Endothelial cell of umbilical vein (primary cell): ENCODE measurements around the gene CTLA4. TPM values are rescaled to one million over a fixed set of nuclear protein-coding genes. Genes with fewer than 3 reads are reported as not detected.

ENCODE experiments used
- BruUV-seq: library from RNA; stranded (reverse); fragments of 400-500 nt; replicated peaks from 2 replicates; lab custom pipeline; 2021; lab: Mats Ljungman, UMichigan
- CTCF ChIA-PET: fragments of 300-600, 350-600 bp; sonication (Branson Sonifier 250); formaldehyde crosslinking; loops from one replicate; lab custom pipeline; 2021; ENCODE audit warnings: antibody characterized with exemption, inconsistent platforms; lab: Charles Lee
- POLR2A ChIA-PET: fragments of 300-600, 350-600 bp; sonication (Branson Sonifier 250); formaldehyde crosslinking; loops from one replicate; lab custom pipeline; 2021; ENCODE audit warnings: antibody characterized with exemption, inconsistent platforms; lab: Charles Lee
- DNase-seq: peaks from one replicate; pipeline ENCODE4 v3.0.0-alpha.2; 2011; ENCODE audit warnings: low read depth, low spot score
- FAIRE-seq: peaks from 2 replicates; lab custom pipeline; 2011; peaks lifted over from hg19 to GRCh38; lab: Jason Lieb, UNC
- H2AFZ ChIP-seq: 2 replicates; pipeline ENCODE4 v1.6.0; 2012; ENCODE audit warnings: low read depth, low read length, control low read depth, inconsistent platforms
- H3K27ac ChIP-seq: 2 replicates; pipeline ENCODE4 v1.5.1; 2011; ENCODE audit warnings: low read depth, mild to moderate bottlenecking, control low read depth, low read length, moderate library complexity; ENCODE audit not compliant: insufficient read depth
- H3K27me3 ChIP-seq, 2 experiments: 2 replicates each; pipeline versions ENCODE4 v1.6.0 to v1.6.1; 2011; ENCODE audit warnings: low read length in 2 of 2, mixed read lengths in 1 of 2; ENCODE audit not compliant: control insufficient read depth in 2 of 2, insufficient read depth in 2 of 2
- H3K36me3 ChIP-seq, 2 experiments: 2 replicates in 1 of 2; 3 replicates in 1 of 2; pipeline ENCODE4 v1.5.1; 2011; ENCODE audit warnings: low read length in 2 of 2, mild to moderate bottlenecking in 1 of 2, moderate library complexity in 1 of 2; ENCODE audit not compliant: control insufficient read depth in 2 of 2, insufficient read depth in 2 of 2; ENCODE audit errors: extremely low read depth in 1 of 2
- H3K4me1 ChIP-seq: 3 replicates; pipeline ENCODE4 v1.5.1; 2011; ENCODE audit warnings: mild to moderate bottlenecking, low read length; ENCODE audit not compliant: control insufficient read depth, insufficient read depth; ENCODE audit errors: extremely low read depth
- H3K4me2 ChIP-seq: 2 replicates; pipeline ENCODE4 v1.6.1; 2011; ENCODE audit warnings: low read length, control low read depth, mixed read lengths; ENCODE audit not compliant: insufficient read depth
- H3K4me3 ChIP-seq, 3 experiments: fragments of 200-600 bp in 1 of 3; sonication (generic), shearing (Covaris generic) in 1 of 3; replicated peaks in 1 of 3; 2 replicates each; pipeline ENCODE4 v1.5.1; 2011 to 2016; ENCODE audit warnings: control low read depth in 3 of 3, low read length in 3 of 3, mild to moderate bottlenecking in 2 of 3, inconsistent platforms in 1 of 3, low read depth in 1 of 3, moderate library complexity in 1 of 3; ENCODE audit not compliant: insufficient read depth in 1 of 3
- H3K79me2 ChIP-seq: 2 replicates; pipeline ENCODE4 v1.6.0; 2012; ENCODE audit warnings: low read length, inconsistent platforms; ENCODE audit not compliant: control insufficient read depth, insufficient read depth
- H3K9ac ChIP-seq: replicated peaks from 2 replicates; pipeline ENCODE3; 2011; ENCODE audit warnings: low read length, control low read depth; ENCODE audit not compliant: insufficient read depth; ENCODE audit errors: extremely low read depth
- H3K9me1 ChIP-seq: replicated peaks from 3 replicates; pipeline ENCODE4 v1.6.0; 2011; ENCODE audit warnings: mild to moderate bottlenecking, low read length; ENCODE audit not compliant: control insufficient read depth, insufficient read depth; ENCODE audit errors: extremely low read depth
- H3K9me3 ChIP-seq: replicated peaks from 2 replicates; pipeline ENCODE4 v1.5.1; 2012; ENCODE audit warnings: low read length, inconsistent platforms; ENCODE audit not compliant: control insufficient read depth, insufficient read depth
- H4K20me1 ChIP-seq: replicated peaks from 2 replicates; pipeline ENCODE3; 2011; ENCODE audit warnings: mild to moderate bottlenecking, low read length; ENCODE audit not compliant: control insufficient read depth, insufficient read depth; ENCODE audit errors: extremely low read depth
- CTCF ChIP-seq, 2 donors: IDR thresholded peaks; 1 replicate in 1 of 2; 2 replicates in 1 of 2; pipeline ENCODE4 v1.5.1; 2011; ENCODE audit warnings: low read length in 2 of 2, mild to moderate bottlenecking in 2 of 2, moderate library complexity in 2 of 2, control low read depth in 1 of 2, inconsistent platforms in 1 of 2, low read depth in 1 of 2; ENCODE audit not compliant: insufficient read depth in 1 of 2; ENCODE audit errors: extremely low read depth in 1 of 2
- EZH2 ChIP-seq: IDR thresholded peaks from 2 replicates; pipeline ENCODE4 v1.6.1; 2012; ENCODE audit warnings: borderline replicate concordance, low read depth, mild to moderate bottlenecking, moderate library complexity, low read length, inconsistent platforms; ENCODE audit not compliant: severe bottlenecking
- FOS ChIP-seq: IDR thresholded peaks from 2 replicates; pipeline ENCODE4 v1.6.1; 2011; ENCODE audit warnings: mild to moderate bottlenecking, low read length, moderate library complexity, borderline replicate concordance; ENCODE audit not compliant: insufficient read depth
- GATA2 ChIP-seq: IDR thresholded peaks from 2 replicates; pipeline ENCODE4 v1.7.0; 2011; ENCODE audit warnings: low read depth, mild to moderate bottlenecking, moderate library complexity, mixed read lengths, low read length; ENCODE audit not compliant: insufficient read length, insufficient read depth
- JUN ChIP-seq: IDR thresholded peaks from 2 replicates; pipeline ENCODE4 v1.6.1; 2011; ENCODE audit warnings: borderline replicate concordance, low read depth; ENCODE audit not compliant: insufficient read length, insufficient read depth
- MYC ChIP-seq: IDR thresholded peaks from one replicate; pipeline ENCODE4 v1.6.1; 2011; ENCODE audit warnings: mild to moderate bottlenecking, low read depth, low read length
- POLR2A ChIP-seq: IDR thresholded peaks from 2 replicates; pipeline ENCODE4 v1.6.1; 2012; ENCODE audit warnings: low read depth, mild to moderate bottlenecking, control low read depth, low read length
- POLR2AphosphoS5 ChIP-seq: IDR thresholded peaks from 2 replicates; pipeline ENCODE4 v1.6.1; 2012; ENCODE audit warnings: low read depth, mild to moderate bottlenecking, control low read depth, low read length, moderate library complexity; ENCODE audit not compliant: insufficient read depth
- dilution Hi-C: fragments of 300-500 bp; cut with MboI; formaldehyde crosslinking; loops from one replicate; pipeline ENCODE4 v1.15.0; 2019; ENCODE audit warnings: low sequenced_read_pairs; ENCODE audit not compliant: extremely low pct_ligation_motif_present
- intact Hi-C: fragments of 100-400 bp; cut with micrococcal nuclease; formaldehyde crosslinking; loops from one replicate; pipeline ENCODE4 v1.10.0; 2022
- polyA plus RNA-seq, 4 experiments: library from polyadenylated mRNA; depleted of rRNA in 3 of 4; stranded (reverse) in 3 of 4; unstranded in 1 of 4; fragments of >200 nt; gene quantifications; 2 replicates each; pipeline versions ENCODE4 v1.2.1 to v1.2.3, GENCODE V29; 2011 to 2012; ENCODE audit warnings: missing spikeins in 1 of 4
- total RNA-seq: library from RNA; stranded (reverse); gene quantifications from 2 replicates; pipeline ENCODE4 v1.2.3, GENCODE V29; 2021
- TF ChIP-seq, protein P1 (sequence below): IDR thresholded peaks from 2 replicates; pipeline ENCODE4 v1.6.1; 2011; ENCODE audit not compliant: insufficient read depth, insufficient read length

Gene CTLA4
- total and polyA plus RNA-seq, 2 donors (not counting 3 experiments of a cell fraction or from before 2014, with no cell fraction given): not detected

- no peak for DNase-seq
- ChIA-PET CTCF (interaction anchor here (0.5 to 2.2 kb wide), 4 partner anchors 8 to 904 kb away, joined by 3 to 5 read pairs (median 3); no protein-coding TSS in a partner anchor), POLR2A (no interaction called here)
- no peak for TF ChIP-seq EZH2
- no peak for TF ChIP-seq POLR2AphosphoS5
- no peak for TF ChIP-seq CTCF (IDR thresholded peaks at IDR 0.05; ENCODE audit: extremely low read depth in 1 of 2, insufficient read depth in 1 of 2, low read depth in 1 of 2, low read length in 2 of 2)
- no peak for TF ChIP-seq FOS
- TF ChIP-seq MYC: no peak
- no peak for TF ChIP-seq POLR2A
- TF ChIP-seq JUN: no peak
- TF ChIP-seq, protein P1, sequence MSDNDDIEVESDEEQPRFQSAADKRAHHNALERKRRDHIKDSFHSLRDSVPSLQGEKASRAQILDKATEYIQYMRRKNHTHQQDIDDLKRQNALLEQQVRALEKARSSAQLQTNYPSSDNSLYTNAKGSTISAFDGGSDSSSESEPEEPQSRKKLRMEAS: no peak
- no peak for TF ChIP-seq GATA2
- no peak for FAIRE-seq
- BruUV-seq: no TSS peak
- Histone ChIP-seq H3K9me3 (no peaks in the 10 kb centered on the region), H3K36me3 (no peaks in the 10 kb centered on the region), H3K9me1 (no peaks in the 10 kb centered on the region), H3K79me2 (no peaks in the 10 kb centered on the region), H3K4me3 (no peak overlapping the region), H3K4me1 (no peaks in the 10 kb centered on the region), H3K27me3 (peaks cover 2 to 5% of the 10 kb centered on the region in 2 experiments), H4K20me1 (no peaks in the 10 kb centered on the region), H3K27ac (no peak overlapping the region), H2AFZ (no peak overlapping the region), H3K4me2 (no peak overlapping the region), H3K9ac (no peak overlapping the region)
- dilution Hi-C loops (no loop called here), intact Hi-C loops (no loop called here)
Measured at GRCh38 chr2:203824057-203824456, 43.5 kb upstream of the CTLA4 start.
